Naive thymus-derived CD8-positive, alpha-beta T cell (primary cell): Measurements from ENCODE around the gene ATG16L1. TPM values are rescaled to one million over a fixed set of nuclear protein-coding genes. Genes with fewer than 3 reads are reported as not detected.

Experiments used
- ATAC-seq, 2 donors: fragments of 150-1000 bp; cut with Tn5 transposase in 1 of 2; sonication (Bioruptor Pico), chemical (Tn5 transposase) in 1 of 2; 1 replicate in 1 of 2; 2 replicates in 1 of 2; pipeline ENCODE4 v1.10.0; 2021; ENCODE audit warnings: mild to moderate bottlenecking in 2 of 2, moderate library complexity in 2 of 2
- POLR2A ChIA-PET: fragments of 350-600 bp; sonication (Branson Sonifier 250); formaldehyde crosslinking; loops from one replicate; lab custom pipeline; 2021; ENCODE audit warnings: antibody characterized with exemption; lab: Charles Lee
- DNase-seq, 10 donors: peaks; one replicate each; pipeline versions ENCODE4 v3.0.0 to v3.0.0-alpha.2; 2020 to 2022
- H3K27ac Mint-ChIP-seq, 10 donors: one replicate each; pipeline ENCODE4 v1.8.0; 2020 to 2022; ENCODE audit warnings: mild to moderate bottlenecking in 10 of 10, mixed read lengths in 10 of 10, moderate library complexity in 4 of 10, inconsistent platforms in 1 of 10
- H3K27me3 Mint-ChIP-seq, 5 donors: one replicate each; pipeline ENCODE4 v1.8.0; 2021 to 2022; ENCODE audit warnings: mixed read lengths in 5 of 5
- H3K36me3 Mint-ChIP-seq, 3 donors: one replicate each; pipeline ENCODE4 v1.8.0; 2020 to 2022; ENCODE audit warnings: mixed read lengths in 3 of 3, mild to moderate bottlenecking in 2 of 3, inconsistent platforms in 1 of 3
- H3K4me1 Mint-ChIP-seq, 4 donors: one replicate each; pipeline ENCODE4 v1.8.0; 2021 to 2022; ENCODE audit warnings: mixed read lengths in 4 of 4
- H3K4me3 Mint-ChIP-seq, 10 donors: one replicate each; pipeline ENCODE4 v1.8.0; 2020 to 2022; ENCODE audit warnings: mild to moderate bottlenecking in 10 of 10, mixed read lengths in 10 of 10, moderate library complexity in 6 of 10, inconsistent platforms in 1 of 10
- H3K9me3 Mint-ChIP-seq, 9 donors: one replicate each; pipeline ENCODE4 v1.8.0; 2020 to 2022; ENCODE audit warnings: mixed read lengths in 9 of 9, mild to moderate bottlenecking in 3 of 9, inconsistent platforms in 1 of 9, moderate library complexity in 1 of 9
- polyA plus RNA-seq, 3 donors: library from polyadenylated mRNA; unstranded; fragments of 300-500 nt; fragmentation: Illumina TruSeq; gene quantifications; one replicate each; pipeline ENCODE4 v1.2.3, GENCODE V29; 2021
- total RNA-seq, 8 experiments: library from RNA in 2 of 8; stranded (reverse) in 2 of 8; gene quantifications; one replicate each; pipeline ENCODE4 v1.2.3 and lab custom pipeline; 2021 to 2026

The ATG16L1 gene
- total and polyA plus RNA-seq, 5 experiments from 2014 or later: 12.4 to 78.5 (median 19.3) TPM

- Mint-ChIP-seq H3K27ac (peak overlapping the region; percentile 78 to 97 (median 88)), H3K9me3 (no peaks in the 10 kb centered on the region), H3K4me3 (peak overlapping the region in 2 of 10 donors; percentile 0 to 10), H3K4me1 (peaks cover 38 to 78% (median 67%) of the 10 kb centered on the region in 4 donors), H3K27me3 (no peaks in the 10 kb centered on the region), H3K36me3 (peaks cover 10 to 97% (median 44%) of the 10 kb centered on the region in 3 donors)
- DNase-seq (no peak), ATAC-seq (no peak)
- POLR2A ChIA-PET: interaction anchor here (10.0 kb wide), 1 partner anchor 11 kb away, joined by 110 read pairs; the partner anchor contains the start of gene ATG16L1
These were observed 11.1 kb downstream of the ATG16L1 start for GRCh38 chr2:233262562-233262961.

GRCh38 chr2:233263045-233263570 is 11.6 kb downstream of the ATG16L1 start:
- ATAC-seq (no peak), DNase-seq (no peak)
- peak overlapping the region; percentile 77 to 97 (median 88) for H3K27ac Mint-ChIP-seq
- no peak overlapping the region for H3K4me3 Mint-ChIP-seq
- H3K9me3 Mint-ChIP-seq: no peaks in the 10 kb centered on the region
- H3K27me3 Mint-ChIP-seq: no peaks in the 10 kb centered on the region
- H3K36me3 Mint-ChIP-seq: peaks cover 10 to 94% (median 42%) of the 10 kb centered on the region in 3 donors
- H3K4me1 Mint-ChIP-seq: peaks cover 40 to 81% (median 70%) of the 10 kb centered on the region in 4 donors
- POLR2A ChIA-PET: interaction anchor here (10.0 kb wide), 1 partner anchor 11 kb away, joined by 110 read pairs; the partner anchor contains the start of gene ATG16L1

- Mint-ChIP-seq H3K4me1 (peaks cover 40 to 80% (median 72%) of the 10 kb centered on the region in 4 donors), H3K4me3 (no peak overlapping the region), H3K36me3 (peaks cover 10 to 79% (median 45%) of the 10 kb centered on the region in 3 donors), H3K27ac (peak overlapping the region; percentile 66 to 100 (median 88)), H3K27me3 (no peaks in the 10 kb centered on the region), H3K9me3 (no peaks in the 10 kb centered on the region)
- POLR2A ChIA-PET: interaction anchor here (10.0 kb wide), 1 partner anchor 13 kb away, joined by 110 read pairs; the partner anchor contains the start of gene ATG16L1
- ATAC-seq (no peak), DNase-seq (no peak)
These were observed 13.2 kb downstream of the ATG16L1 start for GRCh38 chr2:233264667-233265066.

GRCh38 chr2:233265899-233266431 is 14.5 kb downstream of the ATG16L1 start:
- H3K9me3 Mint-ChIP-seq: no peaks in the 10 kb centered on the region
- ATAC-seq (no peak), DNase-seq (no peak)
- peak overlapping the region; percentile 96 to 100 (median 98) for H3K27ac Mint-ChIP-seq
- POLR2A ChIA-PET: interaction anchor here (1.4 to 10.0 kb wide), 2 partner anchors 14 to 188 kb away, joined by 4 to 110 read pairs; partner anchors contain the start of gene ATG16L1
- H3K4me1 Mint-ChIP-seq: peaks cover 39 to 79% (median 73%) of the 10 kb centered on the region in 4 donors
- H3K4me3 Mint-ChIP-seq: peak overlapping the region in 4 of 10 donors; percentile 12 to 64 (median 27)
- peaks cover 10 to 72% (median 54%) of the 10 kb centered on the region in 3 donors for H3K36me3 Mint-ChIP-seq
- no peaks in the 10 kb centered on the region for H3K27me3 Mint-ChIP-seq

- H3K27ac Mint-ChIP-seq: peak overlapping the region; percentile 96 to 100 (median 98)
- peaks cover 10 to 69% (median 51%) of the 10 kb centered on the region in 3 donors for H3K36me3 Mint-ChIP-seq
- H3K4me1 Mint-ChIP-seq: peaks cover 37 to 78% (median 72%) of the 10 kb centered on the region in 4 donors
- ATAC-seq: no peak
- POLR2A ChIA-PET: interaction anchor here (1.4 to 10.0 kb wide), 2 partner anchors 14 to 189 kb away, joined by 4 to 110 read pairs; partner anchors contain the start of gene ATG16L1
- H3K27me3 Mint-ChIP-seq: no peaks in the 10 kb centered on the region
- H3K9me3 Mint-ChIP-seq: no peaks in the 10 kb centered on the region
- DNase-seq: no peak
- peak overlapping the region in 6 of 10 donors; percentile 26 to 87 (median 57) for H3K4me3 Mint-ChIP-seq
These were observed 15.0 kb downstream of the ATG16L1 start for GRCh38 chr2:233266481-233266880.

- peak overlapping the region; percentile 96 to 100 (median 98) for H3K27ac Mint-ChIP-seq
- POLR2A ChIA-PET: interaction anchor here (0.6 to 10.0 kb wide), 23 partner anchors 9 to 1159 kb away, joined by 3 to 110 read pairs (median 5); partner anchors contain the start of genes ATG16L1, DGKD and INPP5D
- H3K36me3 Mint-ChIP-seq: peaks cover 10 to 67% (median 54%) of the 10 kb centered on the region in 3 donors
- ATAC-seq (peak; percentile 94 to 95), DNase-seq (peak; percentile 47 to 95 (median 88))
- no peaks in the 10 kb centered on the region for H3K9me3 Mint-ChIP-seq
- peaks cover 35 to 77% (median 71%) of the 10 kb centered on the region in 4 donors for H3K4me1 Mint-ChIP-seq
- no peaks in the 10 kb centered on the region for H3K27me3 Mint-ChIP-seq
- peak overlapping the region; percentile 53 to 87 (median 80) for H3K4me3 Mint-ChIP-seq
These were observed 16.2 kb downstream of the ATG16L1 start for GRCh38 chr2:233267516-233268245.

GRCh38 chr2:233270366-233270765 is 18.9 kb downstream of the ATG16L1 start:
- no peaks in the 10 kb centered on the region for H3K9me3 Mint-ChIP-seq
- H3K27me3 Mint-ChIP-seq: no peaks in the 10 kb centered on the region
- peaks cover 14 to 67% (median 66%) of the 10 kb centered on the region in 3 donors for H3K36me3 Mint-ChIP-seq
- H3K4me1 Mint-ChIP-seq: peaks cover 41 to 88% (median 77%) of the 10 kb centered on the region in 4 donors
- H3K4me3 Mint-ChIP-seq: peak overlapping the region; percentile 61 to 87 (median 82)
- peak overlapping the region; percentile 96 to 100 (median 98) for H3K27ac Mint-ChIP-seq
- peak in 5 of 10 donors; percentile 11 to 57 (median 49) for DNase-seq
- ATAC-seq: no peak
- POLR2A ChIA-PET: interaction anchor here (0.6 to 10.0 kb wide), 13 partner anchors 11 to 1564 kb away, joined by 3 to 110 read pairs (median 4); partner anchors contain the start of genes ATG16L1 and DGKD

GRCh38 chr2:233270951-233271350 is 19.5 kb downstream of the ATG16L1 start:
- DNase-seq (no peak), ATAC-seq (no peak)
- POLR2A ChIA-PET: interaction anchor here (0.6 to 10.0 kb wide), 10 partner anchors 11 to 148 kb away, joined by 3 to 110 read pairs (median 4); partner anchors contain the start of genes ATG16L1 and DGKD
- Mint-ChIP-seq H3K36me3 (peaks cover 14 to 67% (median 67%) of the 10 kb centered on the region in 3 donors), H3K4me3 (peak overlapping the region; percentile 61 to 87 (median 82)), H3K27ac (peak overlapping the region; percentile 96 to 100 (median 98)), H3K4me1 (peaks cover 38 to 85% (median 74%) of the 10 kb centered on the region in 4 donors), H3K27me3 (no peaks in the 10 kb centered on the region), H3K9me3 (no peaks in the 10 kb centered on the region)

- H3K36me3 Mint-ChIP-seq: peaks cover 14 to 67% (median 62%) of the 10 kb centered on the region in 3 donors
- peak overlapping the region in 9 of 10 donors; percentile 8 to 87 (median 52) for H3K4me3 Mint-ChIP-seq
- peaks cover 32 to 77% (median 67%) of the 10 kb centered on the region in 4 donors for H3K4me1 Mint-ChIP-seq
- H3K9me3 Mint-ChIP-seq: no peaks in the 10 kb centered on the region
- POLR2A ChIA-PET: interaction anchor here (0.6 to 10.0 kb wide), 6 partner anchors 10 to 147 kb away, joined by 3 to 110 read pairs (median 6); partner anchors contain the start of genes ATG16L1 and DGKD
- no peak for ATAC-seq
- DNase-seq: no peak
- H3K27ac Mint-ChIP-seq: peak overlapping the region; percentile 94 to 100 (median 98)
- no peaks in the 10 kb centered on the region for H3K27me3 Mint-ChIP-seq
These were observed 20.2 kb downstream of the ATG16L1 start for GRCh38 chr2:233271693-233272092.

- Mint-ChIP-seq H3K27ac (peak overlapping the region in 9 of 10 donors; percentile 59 to 99 (median 96)), H3K27me3 (no peaks in the 10 kb centered on the region), H3K9me3 (no peaks in the 10 kb centered on the region), H3K36me3 (peaks cover 14 to 72% (median 70%) of the 10 kb centered on the region in 3 donors), H3K4me3 (no peak overlapping the region), H3K4me1 (peaks cover 26 to 63% (median 53%) of the 10 kb centered on the region in 4 donors)
- DNase-seq: no peak
- POLR2A ChIA-PET: interaction anchor here (3.6 kb wide), 1 partner anchor 58 kb away, joined by 13 read pairs; no protein-coding TSS in a partner anchor
- ATAC-seq: no peak
These were observed 21.6 kb downstream of the ATG16L1 start for GRCh38 chr2:233273120-233273519.

GRCh38 chr2:233275223-233275622 is 23.8 kb downstream of the ATG16L1 start:
- DNase-seq (no peak), ATAC-seq (no peak)
- POLR2A ChIA-PET: interaction anchor here (1.5 kb wide), 1 partner anchor 8 kb away, joined by 4 read pairs; no protein-coding TSS in a partner anchor
- no peak overlapping the region for H3K4me3 Mint-ChIP-seq
- H3K27me3 Mint-ChIP-seq: no peaks in the 10 kb centered on the region
- peak overlapping the region in 9 of 10 donors; percentile 25 to 97 (median 62) for H3K27ac Mint-ChIP-seq
- peaks cover 14 to 93% (median 70%) of the 10 kb centered on the region in 3 donors for H3K36me3 Mint-ChIP-seq
- peaks cover 18 to 45% (median 35%) of the 10 kb centered on the region in 4 donors for H3K4me1 Mint-ChIP-seq
- H3K9me3 Mint-ChIP-seq: no peaks in the 10 kb centered on the region
